M059J (cell line): Measurements from ENCODE around the gene TPP1. TPM values are rescaled to one million over a fixed set of nuclear protein-coding genes. Genes with fewer than 3 reads are reported as not detected.

Experiments
- DNase-seq: peaks from one replicate; pipeline ENCODE4 v3.0.0-alpha.2; 2012; ENCODE audit warnings: low read depth
- total RNA-seq: library from RNA; depleted of rRNA; stranded (reverse); fragments of >200 nt; shearing (Covaris generic); gene quantifications from 2 replicates; pipeline ENCODE4 v1.2.3, GENCODE V29; 2014

Gene TPP1
- total RNA-seq, 1 experiment from 2014 or later, result 94.6 TPM

DNA sequence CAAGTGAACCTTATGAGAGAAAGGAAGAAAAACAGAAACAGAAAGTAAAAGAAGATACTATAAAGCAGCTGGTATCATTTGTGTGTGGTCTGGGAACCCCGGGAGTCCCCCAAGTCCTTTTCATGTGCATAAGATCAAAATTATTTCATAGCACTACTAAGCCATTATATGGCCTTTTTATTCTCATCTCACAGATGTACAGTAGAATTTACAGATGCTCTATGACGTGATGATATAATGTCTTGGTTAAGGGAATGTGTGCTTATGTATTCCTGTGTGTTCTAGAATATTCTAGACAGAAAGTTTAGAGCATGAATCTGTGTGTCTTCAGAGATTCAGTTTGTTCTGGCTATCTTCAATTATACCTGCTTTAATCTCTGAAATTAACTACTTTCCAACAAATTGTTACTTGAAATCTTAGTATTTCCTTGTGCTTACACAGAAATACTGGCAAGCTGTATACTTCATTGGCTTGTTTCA is 8.6 kb upstream of the TPP1 start:
- DNase-seq, result no peak

DNA sequence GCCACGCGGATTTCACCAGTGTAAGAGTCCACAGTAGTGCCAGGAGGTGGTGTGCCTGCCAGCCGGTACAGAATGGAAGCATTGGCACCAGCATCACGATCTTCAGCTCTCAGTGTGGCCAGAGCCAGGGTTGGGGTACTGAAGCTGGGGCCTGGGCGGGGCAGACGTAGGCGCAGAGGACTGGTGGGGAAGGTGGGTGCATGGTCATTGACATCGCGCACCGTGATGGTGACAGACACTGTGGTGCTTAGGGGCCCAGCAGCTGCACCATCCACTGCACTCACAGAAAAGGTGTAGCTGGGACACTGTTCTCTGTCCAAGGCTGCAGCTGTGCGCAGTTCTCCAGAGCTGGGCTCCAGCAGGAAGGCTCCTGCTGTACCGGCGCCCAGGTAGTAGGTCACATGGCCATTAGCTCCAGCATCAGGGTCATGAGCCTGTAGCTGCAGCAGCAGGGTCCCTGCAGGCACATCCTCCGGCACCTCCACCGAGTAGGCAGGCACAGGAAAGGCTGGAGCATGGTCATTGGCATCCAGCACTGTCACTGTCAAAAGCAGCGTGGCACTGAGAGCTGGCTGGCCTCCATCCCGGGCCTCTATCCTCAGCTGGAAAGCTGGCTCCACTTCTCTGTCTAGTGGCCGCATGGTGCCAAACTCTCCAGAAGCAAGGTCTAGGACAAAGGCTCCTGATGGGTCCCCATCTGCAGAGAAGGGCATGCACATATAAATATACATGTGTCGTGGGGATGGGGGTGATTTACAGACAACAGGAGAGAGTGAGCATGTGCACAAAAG is 7.9 kb upstream of the TPP1 start:
- no peak for DNase-seq

DNA sequence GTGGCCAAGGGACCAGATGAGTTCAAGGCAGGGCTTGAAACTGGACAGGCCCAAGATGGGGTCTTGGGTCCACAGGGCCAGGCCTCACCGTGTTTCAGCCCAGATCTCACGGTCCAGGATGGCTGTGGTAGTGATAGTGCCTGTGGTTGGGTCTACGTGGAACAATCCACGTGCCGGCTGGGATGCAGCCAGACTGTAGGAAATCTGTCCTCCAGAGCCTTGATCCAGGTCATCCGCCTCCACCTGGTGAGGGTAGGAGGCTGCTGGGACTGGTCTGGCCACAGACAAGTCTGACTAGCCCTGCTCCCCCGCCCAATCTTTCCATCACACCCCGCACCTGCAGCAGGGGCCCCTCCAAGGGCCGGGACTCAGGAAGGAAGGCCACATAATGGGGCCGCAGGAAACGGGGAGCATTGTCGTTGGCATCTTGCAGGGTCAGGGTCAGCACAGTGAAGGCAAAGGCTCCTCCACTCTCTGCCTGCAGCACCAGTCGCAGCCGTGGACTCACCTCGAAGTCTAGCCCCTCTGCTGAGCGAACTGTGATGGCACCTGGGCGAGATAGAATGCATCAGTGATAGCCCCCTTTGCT is 6.7 kb upstream of the TPP1 start:
- no peak for DNase-seq

DNA sequence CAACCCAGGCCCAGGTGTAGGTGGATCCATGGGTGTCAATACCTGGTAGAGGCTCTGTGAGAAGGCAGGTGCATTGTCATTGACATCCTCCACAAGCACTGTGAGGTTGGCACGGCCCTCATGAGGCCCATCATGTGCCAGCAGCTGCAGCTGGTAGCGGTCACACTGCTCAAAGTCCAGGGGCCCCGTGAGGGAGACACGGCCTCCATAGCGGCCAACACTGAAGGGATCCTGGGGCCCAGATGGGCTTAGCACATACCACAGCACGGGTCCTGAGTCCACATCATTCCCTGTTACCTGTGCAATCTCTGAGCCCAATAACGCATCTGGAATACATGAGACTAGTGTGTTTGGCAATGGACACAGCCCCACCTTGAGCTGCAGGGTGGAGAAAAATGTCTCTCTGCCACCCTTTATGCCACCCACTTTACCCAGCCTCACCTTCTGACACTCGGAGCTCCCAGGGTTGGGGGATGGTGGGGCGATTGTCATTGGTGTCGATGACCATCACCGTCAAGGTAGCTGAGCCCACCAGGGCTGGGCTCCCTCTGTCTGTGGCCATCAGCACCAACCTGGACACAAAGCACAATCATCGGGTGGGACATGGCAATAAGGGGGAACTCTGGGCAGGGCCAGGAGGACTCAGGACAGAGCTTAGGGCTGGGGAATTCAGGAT is 6.1 kb upstream of the TPP1 start:
- no peak for DNase-seq

DNA sequence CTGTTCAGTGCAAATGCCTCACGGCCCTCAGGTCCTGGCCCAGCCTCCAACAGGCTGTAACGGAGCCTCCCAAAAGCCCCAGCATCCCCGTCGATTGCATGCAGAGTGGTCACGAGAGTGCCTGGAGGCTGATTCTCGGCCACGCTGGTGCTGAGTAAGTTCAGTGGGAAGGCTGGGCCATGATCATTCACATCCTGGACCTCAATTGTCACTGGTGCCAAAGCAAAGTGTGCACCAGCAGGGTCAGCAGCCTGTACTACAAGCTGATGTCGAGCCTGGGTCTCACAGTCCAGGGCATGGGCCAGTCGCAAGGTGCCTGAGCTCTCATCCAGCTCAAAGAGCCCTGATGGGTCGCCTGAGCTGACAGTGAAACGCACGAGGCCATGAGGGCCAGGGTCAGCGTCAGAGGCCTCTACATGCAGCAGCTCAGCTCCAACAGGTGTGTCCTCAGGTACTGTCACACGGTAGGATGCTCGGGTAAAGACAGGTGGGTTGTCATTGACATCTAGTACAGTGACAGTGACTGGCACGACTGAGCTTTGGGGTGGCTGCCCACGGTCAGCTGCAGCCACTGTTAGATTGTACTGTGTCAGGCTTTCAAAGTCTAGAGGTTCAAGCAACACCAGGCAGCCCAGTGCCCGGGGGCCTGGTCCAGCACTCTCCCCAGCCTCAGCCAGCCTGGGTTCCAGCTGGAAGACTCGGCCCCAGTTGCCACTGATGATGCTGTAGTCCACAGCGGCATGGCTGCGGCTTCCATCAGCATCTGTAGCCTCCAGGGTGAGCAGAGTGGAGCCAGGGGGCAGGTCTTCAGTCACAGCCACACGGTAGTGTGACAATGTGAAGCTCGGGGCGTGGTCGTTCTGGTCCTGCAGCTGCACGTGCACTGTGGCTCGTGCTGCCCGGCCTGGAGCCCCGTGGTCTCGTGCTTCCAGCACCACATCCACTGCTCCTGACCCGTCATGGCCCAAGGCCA is 4.5 kb upstream of the TPP1 start:
- no peak for DNase-seq

DNA sequence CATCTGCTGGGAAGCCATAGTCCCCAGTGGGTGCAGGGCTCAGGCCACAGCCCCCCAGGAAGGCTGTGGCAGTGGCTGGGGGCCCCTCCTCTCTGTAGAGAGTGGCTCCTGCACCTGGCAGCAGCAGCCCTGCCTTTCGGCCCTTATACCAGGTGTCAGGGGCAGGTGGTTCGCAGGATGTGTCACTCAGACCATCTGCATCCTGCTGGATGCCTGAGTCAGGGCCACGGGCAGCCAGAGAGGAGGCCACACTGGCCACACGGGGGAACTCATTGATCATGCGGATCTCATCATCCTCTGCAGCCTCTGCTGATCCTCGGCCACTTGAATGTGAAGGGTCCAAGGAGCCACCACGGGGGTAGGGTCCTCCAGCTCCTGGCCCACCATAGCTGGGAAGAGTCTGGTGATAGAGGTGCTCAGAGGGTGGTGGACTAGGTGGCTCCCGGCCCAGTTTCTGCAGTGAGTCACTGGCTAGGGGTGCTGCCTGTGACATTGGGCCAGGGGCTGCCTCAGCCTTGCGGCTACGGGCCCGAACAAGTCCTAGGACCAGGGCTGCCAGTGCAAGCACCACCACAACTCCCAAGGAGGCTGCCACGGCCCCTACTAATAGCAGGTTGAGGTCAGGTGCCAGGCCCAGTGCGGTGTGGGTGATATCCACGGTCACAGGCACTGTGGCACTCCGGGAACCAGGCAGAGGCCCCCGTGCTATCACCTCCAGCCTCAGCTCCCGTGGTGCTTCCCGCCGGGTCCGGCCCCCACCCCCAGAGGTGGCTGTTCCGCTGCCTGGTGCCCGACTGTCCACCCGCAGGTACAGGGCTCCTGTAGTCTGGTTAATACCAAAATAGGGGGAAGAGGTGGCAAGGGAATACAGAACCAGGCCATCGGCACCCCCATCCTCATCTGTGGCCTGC is 3.3 kb upstream of the TPP1 start:
- no peak for DNase-seq

DNA sequence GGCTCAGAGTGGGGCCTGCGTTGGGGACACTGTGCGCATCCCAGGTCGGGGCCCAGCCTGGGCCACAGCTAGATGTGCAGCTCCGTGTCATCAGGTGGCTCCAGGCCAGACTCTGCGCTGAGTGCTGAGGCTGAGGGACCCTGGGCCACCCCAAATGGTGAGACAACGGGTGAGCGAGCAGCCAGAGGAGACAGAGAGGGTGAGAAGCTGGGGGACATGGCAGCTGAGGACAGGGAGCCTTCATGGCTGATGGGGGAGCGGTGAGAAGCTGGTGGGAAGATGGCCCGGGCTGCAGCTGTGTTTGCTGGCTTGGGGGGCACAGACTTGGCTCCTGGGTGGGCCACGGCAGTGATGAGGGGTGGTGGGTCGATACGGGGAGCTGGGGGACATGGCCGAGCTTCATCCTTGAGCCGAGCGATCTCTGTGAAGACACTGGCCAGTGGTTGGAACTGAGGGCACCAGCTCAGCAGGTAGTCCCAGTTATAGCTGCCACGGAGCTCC is 2.5 kb upstream of the TPP1 start:
- DNase-seq, result no peak

DNA sequence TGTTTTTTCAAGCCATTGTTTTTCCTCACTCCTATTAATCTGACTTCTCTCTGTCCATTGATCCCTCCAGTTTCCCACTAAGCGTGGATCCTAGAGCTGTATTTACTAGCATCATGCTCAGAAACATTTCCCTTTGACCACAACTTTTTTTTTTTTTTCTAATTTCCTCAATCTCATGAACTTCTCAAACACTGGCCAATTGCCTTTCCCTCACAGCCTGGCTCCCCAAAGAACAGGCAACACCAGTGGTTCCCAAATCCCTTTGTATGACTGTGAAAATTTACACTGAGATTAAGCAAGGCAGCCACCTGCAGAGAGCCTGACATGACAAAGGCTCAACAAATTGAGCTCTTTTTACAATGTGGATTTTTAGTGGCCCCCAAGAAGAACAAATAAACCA is 1.4 kb upstream of the TPP1 start:
- DNase-seq, result no peak

DNA sequence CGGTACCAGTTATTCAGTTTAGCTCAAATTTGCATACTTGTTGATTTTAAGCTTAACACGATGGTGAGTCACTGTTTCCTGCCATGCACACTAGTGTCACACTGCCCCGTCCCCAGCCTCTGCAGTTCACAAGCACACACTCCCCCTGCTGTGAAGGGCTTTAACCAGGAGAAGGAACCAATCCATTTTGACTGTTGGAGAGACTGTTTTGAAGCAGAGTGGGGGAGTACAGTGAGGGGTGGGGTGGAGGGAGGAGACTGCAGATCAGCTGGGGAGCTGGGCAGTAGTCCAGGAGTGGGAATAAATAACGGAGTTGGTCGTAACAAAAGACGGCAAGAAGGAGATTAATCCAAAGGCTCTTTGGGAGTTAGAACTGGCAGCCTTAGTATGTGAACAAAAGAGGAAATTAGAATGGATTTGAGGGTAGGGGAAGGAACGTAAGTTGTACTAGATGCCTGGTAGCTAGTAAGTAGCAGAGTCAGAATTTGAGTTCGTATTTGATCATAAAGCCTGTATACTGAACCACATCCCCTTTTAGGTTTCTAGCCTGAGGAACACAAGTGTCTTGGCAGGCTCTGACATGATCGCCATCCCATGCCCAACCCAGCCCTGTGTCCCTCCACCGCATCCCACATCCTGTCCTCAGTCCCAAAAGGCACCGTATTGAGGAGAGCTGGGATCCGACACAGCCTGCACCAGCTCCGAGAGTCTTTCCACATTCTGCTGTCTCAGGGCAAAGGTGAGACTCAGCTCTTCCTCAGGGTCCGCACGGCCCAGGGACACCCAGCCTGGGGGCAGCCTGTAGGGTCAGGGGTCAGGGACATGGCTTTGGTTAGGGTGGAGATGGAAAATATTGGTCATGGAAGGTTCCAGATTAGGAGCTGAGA is 862 bp downstream of the TPP1 start:
- peak; percentile 88 for DNase-seq

DNA sequence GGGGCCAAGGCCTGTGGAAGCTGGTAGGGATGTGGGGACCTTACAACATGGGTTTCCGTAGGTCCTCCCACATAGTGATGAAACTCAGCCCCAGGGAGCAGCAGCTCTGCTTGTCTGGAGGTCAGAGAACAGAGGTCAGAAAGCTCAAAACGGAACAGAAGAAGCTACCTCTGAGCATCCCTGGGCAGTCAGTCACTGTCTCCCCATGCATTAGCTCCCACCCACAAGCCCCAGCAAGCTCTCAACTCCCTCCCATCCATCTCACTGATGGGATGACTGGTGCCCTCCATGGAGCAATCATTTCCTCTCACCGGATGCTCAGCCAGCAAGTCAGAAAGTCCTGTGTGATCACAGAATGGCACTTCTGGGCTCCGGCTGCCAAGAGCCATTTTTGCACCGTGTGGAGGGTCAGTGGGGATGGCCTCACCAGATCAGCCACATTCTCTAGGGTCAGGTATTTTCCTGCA is 1.9 kb downstream of the TPP1 start:
- no peak for DNase-seq

DNA sequence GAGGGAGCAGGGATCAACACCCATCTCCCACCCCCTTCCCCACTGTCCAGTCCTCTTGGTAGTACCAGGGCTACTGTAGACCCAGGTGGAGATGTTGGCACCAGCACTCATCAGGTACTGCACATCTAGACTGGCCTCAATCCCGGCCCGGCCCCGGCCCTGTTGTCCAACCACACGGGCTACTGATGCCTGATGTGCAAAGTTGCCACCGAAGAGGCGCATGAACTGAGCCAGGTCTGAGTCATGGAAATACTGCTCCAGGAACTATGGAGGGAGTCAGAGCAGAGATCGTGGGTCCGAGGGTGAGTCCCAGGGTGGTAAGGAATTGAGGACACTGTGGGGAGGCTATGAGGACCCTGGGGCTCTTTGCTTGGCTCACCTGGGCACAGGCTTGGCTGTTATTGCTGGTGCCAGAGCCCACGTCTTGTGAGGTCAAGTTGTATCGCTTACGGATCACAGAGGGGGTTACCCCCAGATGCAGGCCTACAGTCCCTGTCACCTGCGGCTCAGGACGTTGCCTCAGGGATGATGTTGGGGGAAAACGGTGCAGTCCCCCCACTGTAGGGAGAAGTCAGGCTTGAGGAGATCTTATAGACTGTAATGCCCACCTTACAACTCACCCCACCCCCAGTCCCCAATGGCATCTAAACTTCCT is 2.5 kb downstream of the TPP1 start:
- no peak for DNase-seq

DNA sequence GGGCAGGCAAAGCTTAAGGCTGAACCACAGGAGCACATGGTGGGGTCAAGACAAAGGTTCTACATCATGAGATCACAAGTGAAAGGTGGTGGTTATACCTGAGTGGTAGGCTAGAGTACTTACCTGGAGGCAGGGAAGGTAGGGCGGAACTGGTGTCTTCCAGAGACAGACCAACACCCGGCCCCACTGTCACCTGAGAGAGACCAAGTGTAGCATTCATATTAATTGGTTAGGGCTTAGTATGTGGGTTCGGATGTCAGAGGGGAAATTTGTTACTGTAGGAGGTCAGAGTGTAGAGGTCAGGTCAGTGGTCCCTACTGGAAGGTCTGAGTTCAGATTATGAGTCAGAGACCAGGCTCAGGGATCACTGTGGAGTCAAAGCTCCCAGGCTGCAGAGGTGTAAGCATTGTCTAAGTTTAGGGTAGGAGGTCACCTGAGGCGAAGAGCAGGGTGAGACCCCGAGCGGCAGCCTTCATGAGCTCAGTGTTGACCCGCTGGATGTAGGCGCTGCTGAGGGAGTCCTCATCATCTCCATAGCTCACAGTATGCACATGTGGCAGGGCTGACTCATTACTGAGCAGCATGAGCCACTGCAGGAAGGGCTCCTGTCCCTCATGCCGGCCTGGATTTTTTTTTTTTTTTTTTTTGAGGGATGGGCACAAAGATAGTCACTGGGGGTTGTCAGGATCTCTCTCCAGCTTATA is 3.2 kb downstream of the TPP1 start:
- DNase-seq, result no peak

DNA sequence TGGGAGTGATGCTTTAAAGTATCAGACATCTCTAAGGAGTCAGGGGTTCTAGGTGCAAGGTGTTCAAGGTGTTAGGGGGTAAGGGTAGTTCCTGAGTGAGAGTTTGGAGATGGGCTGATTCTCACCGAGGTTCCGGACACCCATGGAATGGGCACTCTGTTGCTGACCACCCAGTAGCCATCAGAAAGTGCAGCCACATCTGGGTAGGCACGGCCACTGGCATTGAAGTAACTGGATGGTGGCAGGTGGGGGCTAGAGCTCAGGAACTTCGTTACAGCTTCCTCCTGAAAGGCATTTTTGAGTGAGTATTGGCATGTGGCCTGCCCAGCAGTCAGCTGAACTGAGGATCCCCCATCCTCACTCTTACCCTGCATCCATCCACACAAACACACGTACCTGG is 4.2 kb downstream of the TPP1 start:
- no peak for DNase-seq

DNA sequence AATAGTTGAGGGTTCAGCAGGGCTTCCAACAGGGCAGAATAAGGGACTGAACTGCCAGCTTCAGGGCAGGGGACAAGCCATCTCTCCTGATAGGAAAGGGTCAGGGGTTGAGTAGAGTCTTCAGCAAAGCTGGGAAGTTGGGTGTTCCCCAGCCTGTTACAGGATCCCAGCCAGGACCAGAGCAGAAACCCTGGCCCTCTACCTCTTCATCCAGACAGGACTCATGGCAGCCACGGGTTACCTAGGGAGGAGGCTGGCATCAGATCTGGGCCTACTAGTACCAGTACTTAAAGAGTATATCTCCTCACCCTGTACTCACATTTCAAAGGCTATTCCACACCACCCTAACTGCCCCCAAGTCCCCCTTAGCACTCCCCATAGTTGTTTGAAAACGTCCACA is 4.8 kb downstream of the TPP1 start:
- no peak for DNase-seq

DNA sequence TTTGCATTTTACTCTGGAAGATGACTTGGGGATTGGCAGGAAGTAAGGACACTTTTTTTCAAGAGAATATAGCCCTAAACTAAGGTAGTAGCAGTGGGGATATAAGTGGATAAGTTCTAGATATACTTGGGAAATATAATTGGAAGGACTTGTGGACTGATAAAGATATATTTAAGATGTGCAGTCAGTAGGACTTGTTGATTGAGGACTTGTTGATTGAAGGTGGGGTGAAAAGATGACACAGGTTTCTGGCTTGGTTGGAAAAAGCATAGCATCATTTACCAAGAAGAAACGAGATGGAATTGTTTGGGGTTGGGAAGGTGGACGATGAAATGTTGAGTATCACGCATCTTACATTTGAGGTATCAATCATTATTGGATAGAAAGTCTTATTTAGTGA is 5.7 kb downstream of the TPP1 start:
- DNase-seq, result no peak

DNA sequence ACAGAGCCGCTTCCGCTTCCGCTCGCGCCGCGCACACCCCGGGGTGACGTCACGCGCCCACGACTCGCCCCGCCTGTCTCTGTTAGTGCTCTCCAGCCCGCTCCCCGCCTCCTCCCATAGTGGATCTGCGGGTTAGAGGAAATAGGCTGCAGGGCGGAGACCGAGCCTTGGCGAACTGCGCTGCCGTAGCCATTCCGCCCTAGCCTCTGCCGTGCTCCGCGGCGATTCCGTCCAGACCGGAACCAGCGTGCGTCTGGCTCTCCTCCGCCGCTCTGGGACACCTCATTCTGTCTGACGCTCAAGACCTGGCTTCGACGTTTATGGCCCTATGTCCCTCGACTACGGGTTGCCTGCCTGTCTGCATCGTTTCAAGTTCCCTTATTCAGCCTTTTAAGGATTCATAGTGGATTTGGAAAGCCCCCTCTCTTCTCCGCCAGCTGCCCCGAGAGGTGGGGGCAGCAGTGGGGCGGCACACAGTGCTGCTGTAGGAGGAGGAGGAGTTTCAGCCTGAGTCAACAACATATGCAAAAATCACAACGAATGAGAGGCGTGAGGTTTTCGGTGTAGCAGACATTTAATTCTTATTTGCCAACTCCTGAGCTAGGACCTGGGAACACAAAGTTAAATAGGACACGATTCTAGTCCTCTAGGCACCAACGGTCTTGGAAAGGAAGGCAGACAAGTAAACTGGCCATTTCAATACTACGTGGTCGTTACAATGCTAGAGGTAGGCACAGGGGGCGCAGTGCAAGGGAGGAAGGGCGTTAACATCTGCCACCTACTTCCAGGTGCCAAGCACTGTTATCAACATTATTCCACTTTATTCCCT is 6.8 kb downstream of the TPP1 start, which contains the start of gene TAF10:
TAF10 (minus strand) TSS at position 4 of the 829 bp plus-strand sequence. CDS start 27 bp downstream, outside the sequence.
- peak; percentile 97 for DNase-seq

DNA sequence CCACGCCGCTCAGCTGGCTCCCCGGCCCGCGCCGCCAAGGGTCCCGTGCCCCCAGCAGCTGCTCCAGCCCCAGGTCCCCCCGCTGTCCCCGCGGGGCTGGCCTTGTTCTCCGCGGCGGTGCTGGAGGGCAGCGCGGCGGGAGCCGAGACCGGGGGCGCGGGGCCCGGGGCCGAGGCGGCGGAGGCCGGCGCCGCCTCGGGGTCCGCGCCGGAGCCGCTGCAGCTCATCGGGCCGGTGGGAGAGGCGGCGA is 7.3 kb downstream of the TPP1 start:
- DNase-seq, result no peak
